SK-N-SH treated with all-trans-retinoic acid at 6 μM for 48 hours (cell line): ENCODE measurements around the gene EFNB1.

ENCODE experiments used
- ATAC-seq: fragments of 200-7000 bp; cut with Tn5 transposase; 3 replicates; pipeline ENCODE4 v1.9.1; 2020; ENCODE audit warnings: mild to moderate bottlenecking, moderate library complexity
- ARNTL ChIP-seq: fragments of 450-650 bp; formaldehyde crosslinking; IDR thresholded peaks from 2 replicates; pipeline ENCODE4 v1.5.0; 2020; ENCODE audit warnings: low read depth, mild to moderate bottlenecking, moderate library complexity, borderline replicate concordance
- CREB5 ChIP-seq: fragments of 250-450 bp; sonication (Bioruptor Pico); IDR thresholded peaks from 2 replicates; pipeline ENCODE4 v1.5.1; 2020; ENCODE audit warnings: low read depth, mild to moderate bottlenecking, moderate library complexity
- CSDC2 ChIP-seq: fragments of 250-450 bp; sonication (Bioruptor Pico); IDR thresholded peaks from 2 replicates; pipeline ENCODE4 v1.5.0; 2020; ENCODE audit warnings: mild to moderate bottlenecking, moderate library complexity
- CSRNP3 ChIP-seq: fragments of 250-450 bp; sonication (Bioruptor Pico); IDR thresholded peaks from 2 replicates; pipeline ENCODE4 v1.5.1; 2021; ENCODE audit warnings: mild to moderate bottlenecking, moderate library complexity
- ESRRG ChIP-seq: fragments of 250-450 bp; sonication (Bioruptor Pico); IDR thresholded peaks from 2 replicates; pipeline ENCODE4 v1.6.1; 2021; ENCODE audit warnings: mild to moderate bottlenecking
- GLIS3 ChIP-seq: fragments of 250-450 bp; sonication (Bioruptor Pico); IDR thresholded peaks from 2 replicates; pipeline ENCODE4 v1.5.0; 2020; ENCODE audit warnings: mild to moderate bottlenecking, moderate library complexity
- ISL1 ChIP-seq: fragments of 250-450 bp; sonication (Bioruptor Pico); IDR thresholded peaks from 2 replicates; pipeline ENCODE4 v2.1.2; 2022; ENCODE audit warnings: mild to moderate bottlenecking, moderate library complexity
- OSR1 ChIP-seq: fragments of 250-450 bp; sonication (Bioruptor Pico); IDR thresholded peaks from 2 replicates; pipeline ENCODE4 v1.8.0; 2022; ENCODE audit warnings: moderate library complexity, mild to moderate bottlenecking, inconsistent platforms
- PATZ1 ChIP-seq: fragments of 250-450 bp; sonication (Bioruptor Pico); IDR thresholded peaks from 2 replicates; pipeline ENCODE4 v1.8.0; 2020; ENCODE audit warnings: mild to moderate bottlenecking, moderate library complexity, borderline replicate concordance
- PPARA ChIP-seq: fragments of 250-450 bp; sonication (Bioruptor Pico); IDR thresholded peaks from 2 replicates; pipeline ENCODE4 v1.5.0; 2020; ENCODE audit warnings: mild to moderate bottlenecking, borderline replicate concordance
- RARB ChIP-seq: fragments of 250-450 bp; sonication (Bioruptor Pico); IDR thresholded peaks from 2 replicates; pipeline ENCODE4 v1.8.0; 2021; ENCODE audit warnings: mild to moderate bottlenecking, moderate library complexity
- SNAI2 ChIP-seq: fragments of 250-450 bp; sonication (Bioruptor Pico); IDR thresholded peaks from 2 replicates; pipeline ENCODE4 v1.5.0; 2020; ENCODE audit warnings: mild to moderate bottlenecking, moderate library complexity
- TCF4 ChIP-seq: fragments of 250-450 bp; sonication (Bioruptor Pico); IDR thresholded peaks from 2 replicates; pipeline ENCODE4 v1.8.0; 2021; ENCODE audit warnings: mild to moderate bottlenecking, moderate library complexity, borderline replicate concordance
- TOX ChIP-seq: fragments of 250-450 bp; sonication (Bioruptor Pico); IDR thresholded peaks from 2 replicates; pipeline ENCODE4 v1.8.0; 2021; ENCODE audit warnings: mild to moderate bottlenecking, moderate library complexity, borderline replicate concordance
- TSHZ2 ChIP-seq: fragments of 250-450 bp; sonication (Bioruptor Pico); IDR thresholded peaks from 2 replicates; pipeline ENCODE4 v1.5.0; 2020; ENCODE audit warnings: mild to moderate bottlenecking, moderate library complexity
- ZC3H10 ChIP-seq: fragments of 250-450 bp; sonication (Bioruptor Pico); IDR thresholded peaks from 2 replicates; pipeline ENCODE4 v1.5.1; 2021; ENCODE audit warnings: mild to moderate bottlenecking, moderate library complexity
- ZFP3 ChIP-seq: fragments of 250-450 bp; sonication (Bioruptor Pico); IDR thresholded peaks from 2 replicates; pipeline ENCODE4 v1.5.0; 2020; ENCODE audit warnings: mild to moderate bottlenecking, moderate library complexity
- ZFP30 ChIP-seq: fragments of 450-650 bp; formaldehyde crosslinking; IDR thresholded peaks from 2 replicates; pipeline ENCODE4 v1.5.0; 2022; ENCODE audit warnings: mild to moderate bottlenecking, moderate library complexity
- ZNF565 ChIP-seq: fragments of 450-650 bp; formaldehyde crosslinking; conservative IDR thresholded peaks from 2 replicates; pipeline ENCODE4 v1.5.0; 2020; ENCODE audit warnings: low read depth, mild to moderate bottlenecking, moderate library complexity
- ZNF70 ChIP-seq: fragments of 450-650 bp; formaldehyde crosslinking; IDR thresholded peaks from 2 replicates; pipeline ENCODE4 v1.5.0; 2020; ENCODE audit warnings: mild to moderate bottlenecking, moderate library complexity
- ZNF8 ChIP-seq: fragments of 450-650 bp; formaldehyde crosslinking; IDR thresholded peaks from 2 replicates; pipeline ENCODE4 v1.5.0; 2020; ENCODE audit warnings: mild to moderate bottlenecking, moderate library complexity
- TF ChIP-seq, protein P1 (sequence below): fragments of 250-450 bp; sonication (Bioruptor Pico); IDR thresholded peaks from 2 replicates; pipeline ENCODE4 v1.8.0; 2021; ENCODE audit warnings: low read depth, mild to moderate bottlenecking, moderate library complexity, borderline replicate concordance

The EFNB1 gene

GRCh38 chrX:68847172-68847571 is 18.4 kb downstream of the EFNB1 start:
- ATAC-seq = no peak
- TF ChIP-seq CSDC2 (no peak), ZNF70 (no peak), OSR1 (CRISPR knock-in tag) (no peak)

DNA sequence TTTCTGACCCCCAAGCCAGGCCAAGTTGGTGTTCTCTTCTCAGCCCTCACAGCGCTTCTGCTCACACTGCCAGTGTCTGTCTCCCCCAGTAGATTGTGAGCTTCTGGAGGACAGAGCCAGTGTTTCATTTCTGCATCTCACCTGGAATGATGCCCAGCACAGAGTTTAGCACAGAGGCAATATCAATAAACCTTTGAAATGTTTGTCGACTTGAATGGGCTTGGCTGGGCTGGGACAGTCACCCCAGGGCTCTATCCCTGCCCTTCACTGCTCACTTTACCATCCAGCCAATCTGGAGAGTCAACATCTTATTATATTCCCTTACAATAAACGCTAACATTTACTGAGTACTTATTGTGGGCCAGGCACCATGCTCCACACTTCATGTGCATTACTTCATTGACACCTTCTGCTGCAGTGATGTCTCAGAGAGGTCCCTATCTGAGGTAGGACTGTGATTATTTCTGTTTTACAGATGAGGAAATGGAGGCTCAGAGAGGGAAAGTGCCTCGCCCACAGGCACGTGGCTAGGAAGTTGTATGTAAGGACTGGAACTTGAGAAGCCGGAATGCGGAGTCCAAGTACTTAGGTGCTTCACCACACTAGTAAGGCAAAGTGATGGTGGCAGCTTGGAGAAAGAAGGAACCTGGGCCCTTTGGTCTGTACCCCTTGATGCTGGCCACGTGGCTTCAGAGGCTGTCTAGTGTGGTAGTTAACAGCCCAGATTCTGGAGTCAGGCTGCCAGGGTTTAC is 19.5 kb downstream of the EFNB1 start:
- no peak for ATAC-seq
- TF ChIP-seq ZNF70 (no peak), ARNTL (CRISPR knock-in tag) (no peak), TSHZ2 (no peak), TOX (CRISPR knock-in tag) (no peak), ZC3H10 (CRISPR knock-in tag) (no peak), ZNF8 (CRISPR knock-in tag) (no peak), GLIS3 (CRISPR knock-in tag) (no peak), ZNF565 (CRISPR knock-in tag) (no peak), PPARA (no peak), PATZ1 (CRISPR knock-in tag) (no peak), CSDC2 (no peak), CREB5 (CRISPR knock-in tag) (no peak), ISL1 (CRISPR knock-in tag) (no peak), OSR1 (CRISPR knock-in tag) (no peak), ZFP30 (CRISPR knock-in tag) (no peak)
- TF ChIP-seq, protein P1, sequence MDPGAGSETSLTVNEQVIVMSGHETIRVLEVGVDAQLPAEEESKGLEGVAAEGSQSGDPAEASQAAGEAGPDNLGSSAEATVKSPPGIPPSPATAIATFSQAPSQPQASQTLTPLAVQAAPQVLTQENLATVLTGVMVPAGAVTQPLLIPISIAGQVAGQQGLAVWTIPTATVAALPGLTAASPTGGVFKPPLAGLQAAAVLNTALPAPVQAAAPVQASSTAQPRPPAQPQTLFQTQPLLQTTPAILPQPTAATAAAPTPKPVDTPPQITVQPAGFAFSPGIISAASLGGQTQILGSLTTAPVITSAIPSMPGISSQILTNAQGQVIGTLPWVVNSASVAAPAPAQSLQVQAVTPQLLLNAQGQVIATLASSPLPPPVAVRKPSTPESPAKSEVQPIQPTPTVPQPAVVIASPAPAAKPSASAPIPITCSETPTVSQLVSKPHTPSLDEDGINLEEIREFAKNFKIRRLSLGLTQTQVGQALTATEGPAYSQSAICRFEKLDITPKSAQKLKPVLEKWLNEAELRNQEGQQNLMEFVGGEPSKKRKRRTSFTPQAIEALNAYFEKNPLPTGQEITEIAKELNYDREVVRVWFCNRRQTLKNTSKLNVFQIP (CRISPR knock-in tag) = no peak

GRCh38 chrX:68851082-68851481 is 22.3 kb downstream of the EFNB1 start:
- no peak for ATAC-seq
- no peak for TF ChIP-seq CSRNP3 (CRISPR knock-in tag)
- TF ChIP-seq ZNF70 = no peak
- TF ChIP-seq ZFP3 (CRISPR knock-in tag) = no peak
- no peak for TF ChIP-seq RARB (CRISPR knock-in tag)
- TF ChIP-seq TCF4 (CRISPR knock-in tag) = no peak
- TF ChIP-seq SNAI2 (CRISPR knock-in tag) = no peak
- no peak for TF ChIP-seq ESRRG (CRISPR knock-in tag)
- no peak for TF ChIP-seq PATZ1 (CRISPR knock-in tag)
- TF ChIP-seq ZNF565 (CRISPR knock-in tag) = no peak
- no peak for TF ChIP-seq PPARA
- TF ChIP-seq, protein P1 (CRISPR knock-in tag) = no peak
- no peak for TF ChIP-seq TSHZ2
- TF ChIP-seq GLIS3 (CRISPR knock-in tag) = no peak
